Activated T-helper 1 cell treated with Interleukin-2 at 50 U/mL for 16 hours (primary cell): Measurements from ENCODE around the gene COQ7.

ENCODE experiments used
- DNase-seq: peaks from one replicate; pipeline ENCODE4 v3.0.0-alpha.2; 2020; ENCODE audit warnings: low read depth

The COQ7 gene

GRCh38 chr16:19086322-19087199 is 19.1 kb downstream of the COQ7 start:
- peak; percentile 64 for DNase-seq

GRCh38 chr16:19088341-19088916 is 21.0 kb downstream of the COQ7 start:
- DNase-seq = no peak

GRCh38 chr16:19089410-19089955 is 22.1 kb downstream of the COQ7 start:
- DNase-seq = no peak

- no peak for DNase-seq
Observed at GRCh38 chr16:19090916-19091315, 23.5 kb downstream of the COQ7 start.

- no peak for DNase-seq
Observed at GRCh38 chr16:19092653-19093410, 25.4 kb downstream of the COQ7 start.

GRCh38 chr16:19093631-19094541 is 26.5 kb downstream of the COQ7 start:
- DNase-seq = no peak

- DNase-seq = no peak
Observed at GRCh38 chr16:19094542-19095365, 27.3 kb downstream of the COQ7 start.

- no peak for DNase-seq
Observed at GRCh38 chr16:19095654-19096053, 28.2 kb downstream of the COQ7 start.

GRCh38 chr16:19098173-19098572 is 30.8 kb downstream of the COQ7 start:
- DNase-seq = no peak

- DNase-seq = no peak
Observed at GRCh38 chr16:19102187-19102872, 34.9 kb downstream of the COQ7 start.

- no peak for DNase-seq
Observed at GRCh38 chr16:19104607-19105006, 37.2 kb downstream of the COQ7 start.

GRCh38 chr16:19105131-19105530 is 37.7 kb downstream of the COQ7 start:
- no peak for DNase-seq

- DNase-seq = no peak
Observed at GRCh38 chr16:19105891-19106624, 38.6 kb downstream of the COQ7 start.

- no peak for DNase-seq
Observed at GRCh38 chr16:19106625-19107020, 39.2 kb downstream of the COQ7 start.

GRCh38 chr16:19108409-19109287 is 41.2 kb downstream of the COQ7 start:
- DNase-seq = no peak

- no peak for DNase-seq
Observed at GRCh38 chr16:19109288-19109664, 41.9 kb downstream of the COQ7 start.

- DNase-seq = no peak
Observed at GRCh38 chr16:19110537-19111360, 43.3 kb downstream of the COQ7 start.

GRCh38 chr16:19112099-19112407 is 44.6 kb downstream of the COQ7 start:
- DNase-seq = no peak
